ENCODE measurements around the gene CEBPB. TPM values are rescaled to one million over a fixed set of nuclear protein-coding genes. Genes with fewer than 3 reads are reported as not detected.

The CEBPB gene
- polyA plus RNA-seq, 1 donor (not counting 4 experiments of a cell fraction or from before 2014, with no cell fraction given), result 15.8 TPM

- Histone ChIP-seq H4K20me1 (ENCODE audit: control insufficient read depth, extremely low read depth, insufficient read depth, low read length) (peaks cover 26% of the 10 kb centered on the region), H3K9me3 (ENCODE audit: control insufficient read depth, low read depth, low read length) (no peaks in the 10 kb centered on the region), H3K79me2 (ENCODE audit: control insufficient read depth, insufficient read depth, low read length) (peaks cover 27% of the 10 kb centered on the region), H3K36me3 (ENCODE audit: control insufficient read depth in 2 of 2, extremely low read depth in 1 of 2, insufficient read depth in 2 of 2, low read length in 2 of 2) (peaks cover 2 to 18% of the 10 kb centered on the region in 2 experiments), H3K9ac (ENCODE audit: control insufficient read depth, extremely low read depth, insufficient read depth, low read length) (no peak overlapping the region), H3K27ac (ENCODE audit: control insufficient read depth, insufficient read depth, low read length) (no peak overlapping the region), H3K27me3 (ENCODE audit: control insufficient read depth, extremely low read depth, insufficient read depth, low read length) (no peaks in the 10 kb centered on the region), H3K4me1 (ENCODE audit: control insufficient read depth, extremely low read depth, insufficient read depth, low read length) (peaks cover 13% of the 10 kb centered on the region), H3K4me2 (ENCODE audit: control insufficient read depth, extremely low read depth, insufficient read depth, low read depth, low read length) (no peak overlapping the region), H2AFZ (ENCODE audit: control insufficient read depth, low read length) (no peak overlapping the region), H3K4me3 (ENCODE audit: control insufficient read depth in 2 of 3, extremely low read depth in 1 of 3, insufficient read depth in 2 of 3, low read depth in 1 of 3, low read length in 3 of 3) (no peak overlapping the region), H3K9me1 (ENCODE audit: control insufficient read depth, extremely low read depth, insufficient read depth, low read length) (no peaks in the 10 kb centered on the region)
- no peak for TF ChIP-seq EZH2 (IDR thresholded peaks at IDR 0.05; ENCODE audit: low read length)
- TF ChIP-seq CTCF (optimal IDR thresholded peaks at IDR 0.05 in 1 of 3, IDR thresholded peaks at IDR 0.05 in 1 of 3, conservative IDR thresholded peaks at IDR 0.05 in 1 of 3; ENCODE audit: extremely low read depth in 1 of 3, insufficient read depth in 2 of 3, low read length in 3 of 3), result no peak
- dilution Hi-C loops (cut with MboI; ENCODE audit: extremely low pct_ligation_motif_present, low sequenced_read_pairs), result no loop called here
- DNase-seq (ENCODE audit: low read depth, low spot score) (no peak), FAIRE-seq (no peak)
Measured at GRCh38 chr20:50195524-50196120, 5.0 kb downstream of the CEBPB start.

DNA sequence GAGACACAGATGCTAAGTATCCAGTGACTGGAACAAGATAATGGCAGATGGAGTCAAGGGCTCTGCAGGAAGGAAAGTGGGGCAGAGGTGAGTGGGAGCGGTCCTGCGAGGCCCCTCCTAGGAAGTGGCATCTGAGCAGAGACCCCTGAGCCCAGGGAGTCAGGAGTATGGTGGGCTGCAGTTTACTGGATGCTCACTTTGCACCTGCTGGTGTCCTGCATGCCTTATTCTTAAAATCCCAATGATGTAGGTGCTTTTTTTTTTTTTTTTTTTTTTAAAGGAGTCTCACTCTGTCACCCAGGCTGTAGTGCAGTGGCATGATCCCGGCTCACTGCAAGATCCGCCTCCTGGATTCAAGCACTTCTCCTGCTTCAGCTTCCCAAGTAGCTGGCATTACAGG lies 5.6 kb downstream of the CEBPB start:
- H3K4me2 ChIP-seq (ENCODE audit: control insufficient read depth, extremely low read depth, insufficient read depth, low read depth, low read length), result no peak overlapping the region
- dilution Hi-C loops (cut with MboI; ENCODE audit: extremely low pct_ligation_motif_present, low sequenced_read_pairs), result no loop called here
- no peaks in the 10 kb centered on the region for H3K27me3 ChIP-seq (ENCODE audit: control insufficient read depth, extremely low read depth, insufficient read depth, low read length)
- H3K4me1 ChIP-seq (ENCODE audit: control insufficient read depth, extremely low read depth, insufficient read depth, low read length), result peaks cover 13% of the 10 kb centered on the region
- H3K27ac ChIP-seq (ENCODE audit: control insufficient read depth, insufficient read depth, low read length), result no peak overlapping the region
- DNase-seq (ENCODE audit: low read depth, low spot score) (no peak), FAIRE-seq (no peak)
- no peaks in the 10 kb centered on the region for H3K9me1 ChIP-seq (ENCODE audit: control insufficient read depth, extremely low read depth, insufficient read depth, low read length)
- no peak overlapping the region for H3K9ac ChIP-seq (ENCODE audit: control insufficient read depth, extremely low read depth, insufficient read depth, low read length)
- peaks cover 26% of the 10 kb centered on the region for H4K20me1 ChIP-seq (ENCODE audit: control insufficient read depth, extremely low read depth, insufficient read depth, low read length)
- H2AFZ ChIP-seq (ENCODE audit: control insufficient read depth, low read length), result no peak overlapping the region
- H3K79me2 ChIP-seq (ENCODE audit: control insufficient read depth, insufficient read depth, low read length), result peaks cover 27% of the 10 kb centered on the region
- TF ChIP-seq CTCF (optimal IDR thresholded peaks at IDR 0.05 in 1 of 3, IDR thresholded peaks at IDR 0.05 in 1 of 3, conservative IDR thresholded peaks at IDR 0.05 in 1 of 3; ENCODE audit: extremely low read depth in 1 of 3, insufficient read depth in 2 of 3, low read length in 3 of 3) (no peak), EZH2 (IDR thresholded peaks at IDR 0.05; ENCODE audit: low read length) (no peak)
- H3K36me3 ChIP-seq (ENCODE audit: control insufficient read depth in 2 of 2, extremely low read depth in 1 of 2, insufficient read depth in 2 of 2, low read length in 2 of 2), result peaks cover 2 to 18% of the 10 kb centered on the region in 2 experiments
- H3K9me3 ChIP-seq (ENCODE audit: control insufficient read depth, low read depth, low read length), result no peaks in the 10 kb centered on the region
- no peak overlapping the region for H3K4me3 ChIP-seq (ENCODE audit: control insufficient read depth in 2 of 3, extremely low read depth in 1 of 3, insufficient read depth in 2 of 3, low read depth in 1 of 3, low read length in 3 of 3)
